HG03039 (cell line): Measurements from ENCODE around the gene HAPLN3.

Experiments used
- ATAC-seq: cut with Tn5 transposase; IDR thresholded peaks from one replicate; pipeline ENCODE4 v1.9.1; 2021; ENCODE audit warnings: mild to moderate bottlenecking, moderate library complexity; ENCODE audit not compliant: unreplicated experiment

Gene HAPLN3

GRCh38 chr15:88865498-88866099 is 29.7 kb downstream of the HAPLN3 start:
- ATAC-seq = no peak

GRCh38 chr15:88864861-88865497 is 30.4 kb downstream of the HAPLN3 start:
- ATAC-seq = no peak

GRCh38 chr15:88863412-88863811 is 31.9 kb downstream of the HAPLN3 start:
- ATAC-seq = no peak

GRCh38 chr15:88860212-88860611 is 35.1 kb downstream of the HAPLN3 start:
- no peak for ATAC-seq

GRCh38 chr15:88859550-88859949 is 35.8 kb downstream of the HAPLN3 start:
- no peak for ATAC-seq

GRCh38 chr15:88858934-88859333 is 36.4 kb downstream of the HAPLN3 start:
- no peak for ATAC-seq

GRCh38 chr15:88852476-88852875 is 42.9 kb downstream of the HAPLN3 start:
- ATAC-seq = no peak

- ATAC-seq = no peak
Measured at GRCh38 chr15:88849376-88850072, 45.8 kb downstream of the HAPLN3 start.

GRCh38 chr15:88848203-88848602 is 47.1 kb downstream of the HAPLN3 start:
- ATAC-seq = no peak

GRCh38 chr15:88847144-88847543 is 48.2 kb downstream of the HAPLN3 start:
- ATAC-seq = no peak

GRCh38 chr15:88845616-88846015 is 49.7 kb downstream of the HAPLN3 start:
- no peak for ATAC-seq

- no peak for ATAC-seq
Measured at GRCh38 chr15:88844749-88845386, 50.5 kb downstream of the HAPLN3 start.

GRCh38 chr15:88843334-88843733 is 52.0 kb downstream of the HAPLN3 start:
- no peak for ATAC-seq

GRCh38 chr15:88842156-88842555 is 53.2 kb downstream of the HAPLN3 start:
- no peak for ATAC-seq

- no peak for ATAC-seq
Measured at GRCh38 chr15:88841236-88841635, 54.1 kb downstream of the HAPLN3 start.

GRCh38 chr15:88839961-88840360 is 55.4 kb downstream of the HAPLN3 start:
- ATAC-seq = no peak

- no peak for ATAC-seq
Measured at GRCh38 chr15:88839146-88839545, 56.2 kb downstream of the HAPLN3 start.

- ATAC-seq = no peak
Measured at GRCh38 chr15:88838667-88839066, 56.7 kb downstream of the HAPLN3 start.

- no peak for ATAC-seq
Measured at GRCh38 chr15:88835646-88836045, 59.7 kb downstream of the HAPLN3 start.

- no peak for ATAC-seq
Measured at GRCh38 chr15:88835119-88835518, 60.2 kb downstream of the HAPLN3 start.

GRCh38 chr15:88834211-88834812 is 61.0 kb downstream of the HAPLN3 start:
- no peak for ATAC-seq
